IMR-90 (cell line): ENCODE measurements around the gene FFAR2. TPM values are rescaled to one million over a fixed set of nuclear protein-coding genes. Genes with fewer than 3 reads are reported as not detected.

ENCODE experiments used
- ATAC-seq: fragments of 200-7000 bp; cut with Tn5 transposase; 2 replicates; pipeline ENCODE4 v1.9.1; 2020; ENCODE audit warnings: low read depth, mild to moderate bottlenecking, moderate library complexity
- BruUV-seq: library from RNA; stranded (reverse); fragments of 400-500 nt; replicated peaks from 2 replicates; lab custom pipeline; 2021; lab: Mats Ljungman, UMichigan
- CTCF ChIA-PET: fragments of 300-600 bp; formaldehyde crosslinking; extraction: SDS; loops from one replicate; lab custom pipeline; 2021; ENCODE audit warnings: antibody characterized with exemption; lab: Yijun Ruan, JAX
- POLR2A ChIA-PET: fragments of 300-600 bp; sonication (Branson Sonifier 250); formaldehyde crosslinking; loops from one replicate; lab custom pipeline; 2022; ENCODE audit warnings: antibody characterized with exemption; ENCODE audit not compliant: unreplicated experiment; lab: Charles Lee
- DNase-seq: peaks from one replicate; pipeline ENCODE4 v3.0.0; 2013
- H2AFZ ChIP-seq: replicated peaks from 2 replicates; pipeline ENCODE3; 2013; ENCODE audit warnings: low read length, mild to moderate bottlenecking; ENCODE audit not compliant: poor library complexity
- H2AK5ac ChIP-seq: 2 replicates; pipeline ENCODE4 v1.6.1; 2013; ENCODE audit warnings: low read depth, low read length, inconsistent platforms
- H2AK9ac ChIP-seq: replicated peaks from 2 replicates; pipeline ENCODE3; 2013; ENCODE audit warnings: mild to moderate bottlenecking, low read depth, low read length, moderate library complexity; ENCODE audit not compliant: poor library complexity
- H2BK120ac ChIP-seq: 2 replicates; pipeline ENCODE4 v1.6.1; 2013; ENCODE audit warnings: low read depth, low read length, inconsistent platforms
- H2BK15ac ChIP-seq: 3 replicates; pipeline ENCODE4 v1.6.1; 2013; ENCODE audit warnings: low read depth, low read length, inconsistent platforms
- H2BK20ac ChIP-seq: 2 replicates; pipeline ENCODE4 v1.6.1; 2013; ENCODE audit warnings: low read depth, mild to moderate bottlenecking, inconsistent platforms, low read length, moderate library complexity
- H2BK5ac ChIP-seq: 2 replicates; pipeline ENCODE4 v1.6.1; 2013; ENCODE audit warnings: mild to moderate bottlenecking, low read depth, low read length, inconsistent platforms; ENCODE audit not compliant: poor library complexity, severe bottlenecking
- H3K14ac ChIP-seq: replicated peaks from 2 replicates; pipeline ENCODE4 v1.6.1; 2013; ENCODE audit warnings: low read depth, low read length, inconsistent platforms
- H3K18ac ChIP-seq: 2 replicates; pipeline ENCODE4 v1.6.1; 2013; ENCODE audit warnings: low read depth, low read length, control low read depth
- H3K23ac ChIP-seq: 2 replicates; pipeline ENCODE4 v1.6.1; 2013; ENCODE audit warnings: low read depth, low read length, inconsistent platforms
- H3K27ac ChIP-seq: 2 replicates; pipeline ENCODE4 v1.5.1; 2013; ENCODE audit warnings: mild to moderate bottlenecking, control low read depth, low read length; ENCODE audit not compliant: insufficient read depth
- H3K27me3 ChIP-seq: 2 replicates; pipeline ENCODE4 v1.6.1; 2013; ENCODE audit warnings: low read length; ENCODE audit not compliant: control insufficient read depth, insufficient read depth
- H3K36me3 ChIP-seq: 2 replicates; pipeline ENCODE4 v1.6.1; 2013; ENCODE audit warnings: low read length, mixed read lengths; ENCODE audit not compliant: control insufficient read depth, insufficient read depth
- H3K4ac ChIP-seq: 2 replicates; pipeline ENCODE4 v1.6.1; 2013; ENCODE audit warnings: low read depth, low read length, inconsistent platforms
- H3K4me1 ChIP-seq: 2 replicates; pipeline ENCODE4 v1.6.1; 2013; ENCODE audit warnings: low read length, mixed read lengths; ENCODE audit not compliant: control insufficient read depth, insufficient read depth
- H3K4me2 ChIP-seq: 2 replicates; pipeline ENCODE4 v1.6.1; 2013; ENCODE audit warnings: low read depth, mild to moderate bottlenecking, control low read depth, low read length, moderate library complexity
- H3K4me3 ChIP-seq: 2 replicates; pipeline ENCODE4 v1.5.1; 2013; ENCODE audit warnings: low read depth, mild to moderate bottlenecking, control low read depth, low read length, moderate library complexity; ENCODE audit not compliant: insufficient read depth
- H3K56ac ChIP-seq: 2 replicates; pipeline ENCODE4 v1.6.1; 2013; ENCODE audit warnings: low read length, inconsistent platforms; ENCODE audit not compliant: insufficient read depth; ENCODE audit errors: extremely low read depth
- H3K79me1 ChIP-seq, 2 experiments: 2 replicates each; pipeline ENCODE4 v1.6.1; 2013; ENCODE audit warnings: low read length in 2 of 2, inconsistent platforms in 1 of 2, low read depth in 1 of 2
- H3K9ac ChIP-seq: 2 replicates; pipeline ENCODE4 v1.6.1; 2013; ENCODE audit warnings: low read depth, low read length, control low read depth
- H3K9me1 ChIP-seq: 2 replicates; pipeline ENCODE4 v1.6.1; 2013; ENCODE audit warnings: low read length, inconsistent platforms; ENCODE audit not compliant: insufficient read depth
- H3K9me3 ChIP-seq: 2 replicates; pipeline ENCODE4 v1.6.1; 2013; ENCODE audit warnings: low read length; ENCODE audit not compliant: control insufficient read depth, insufficient read depth
- H4K20me1 ChIP-seq: 2 replicates; pipeline ENCODE4 v1.6.1; 2013; ENCODE audit warnings: low read length, inconsistent platforms; ENCODE audit not compliant: insufficient read depth
- H4K5ac ChIP-seq: 2 replicates; pipeline ENCODE4 v1.6.1; 2013; ENCODE audit warnings: mild to moderate bottlenecking, low read depth, low read length, control low read depth
- H4K8ac ChIP-seq, 2 experiments: 2 replicates each; pipeline ENCODE4 v1.6.1; 2013; ENCODE audit warnings: low read depth in 2 of 2, low read length in 2 of 2, control low read depth in 1 of 2, inconsistent platforms in 1 of 2
- H4K91ac ChIP-seq: 2 replicates; pipeline ENCODE4 v1.6.1; 2013; ENCODE audit warnings: low read depth, low read length, inconsistent platforms; ENCODE audit not compliant: insufficient read depth
- BHLHE40 ChIP-seq: fragments of 150-350 bp; IDR thresholded peaks from 2 replicates; pipeline ENCODE4 v1.6.1; 2016; ENCODE audit warnings: mild to moderate bottlenecking, low read depth, low read length
- CHD1 ChIP-seq: IDR thresholded peaks from 2 replicates; pipeline ENCODE4 v1.6.1; 2012; ENCODE audit warnings: low read depth, low read length, improper control_type of control experiment
- FOS ChIP-seq: fragments of 150-350 bp; IDR thresholded peaks from 2 replicates; pipeline ENCODE4 v1.6.1; 2016; ENCODE audit warnings: low read depth, low read length
- MAFK ChIP-seq: IDR thresholded peaks from 2 replicates; pipeline ENCODE4 v1.6.1; 2012; ENCODE audit warnings: low read depth, low read length, improper control_type of control experiment
- MXI1 ChIP-seq: IDR thresholded peaks from 2 replicates; pipeline ENCODE4 v1.6.1; 2012; ENCODE audit warnings: low read depth, mild to moderate bottlenecking, low read length, moderate library complexity, borderline replicate concordance
- NFE2L2 ChIP-seq: fragments of 150-350 bp; IDR thresholded peaks from 2 replicates; pipeline ENCODE4 v1.6.1; 2016; ENCODE audit warnings: low read depth, mild to moderate bottlenecking, low read length
- RFX5 ChIP-seq: IDR thresholded peaks from 2 replicates; pipeline ENCODE4 v1.8.0; 2012; ENCODE audit warnings: low read depth, mild to moderate bottlenecking, low read length, moderate library complexity
- WGBS, 2 experiments: methylation state at CpG; one replicate each; pipeline versions ENCODE4 v1.1.5 to v1.1.7; 2013; ENCODE audit warnings: missing lambda C conversion rate in 2 of 2; ENCODE audit not compliant: insufficient read length in 1 of 2; ENCODE audit errors: extremely low coverage in 2 of 2; 5-methylcytosine and 5-hydroxymethylcytosine counted together
- dilution Hi-C: fragments of 300-500 bp; cut with HindIII; formaldehyde crosslinking; loops from one replicate; pipeline ENCODE4 v1.14.3; 2018; ENCODE audit warnings: low sequenced_read_pairs; ENCODE audit not compliant: unreplicated experiment
- in situ Hi-C: fragments of 300-500 bp; cut with MboI; formaldehyde crosslinking; loops from 3 replicates; pipeline ENCODE4 v1.14.3; 2019; ENCODE audit warnings: low sequenced_read_pairs, inconsistent platforms, mixed read lengths
- intact Hi-C: fragments of 100-400 bp; cut with micrococcal nuclease; formaldehyde crosslinking; loops from 2 replicates; pipeline ENCODE4 v1.10.0; 2022
- polyA plus RNA-seq, 3 experiments: library from polyadenylated mRNA; depleted of rRNA; stranded (reverse); fragments of >200 nt; gene quantifications; 2 replicates each; pipeline ENCODE4 v1.2.3, GENCODE V29; 2012; ENCODE audit warnings: low replicate concordance in 1 of 3
- total RNA-seq: library from RNA; depleted of rRNA; stranded (reverse); fragments of >200 nt; gene quantifications from 2 replicates; pipeline ENCODE4 v1.2.3, GENCODE V29; 2012

Gene FFAR2
- total and polyA plus RNA-seq, 2 of the 4 experiments (the other 2 are of a cell fraction): not detected

DNA sequence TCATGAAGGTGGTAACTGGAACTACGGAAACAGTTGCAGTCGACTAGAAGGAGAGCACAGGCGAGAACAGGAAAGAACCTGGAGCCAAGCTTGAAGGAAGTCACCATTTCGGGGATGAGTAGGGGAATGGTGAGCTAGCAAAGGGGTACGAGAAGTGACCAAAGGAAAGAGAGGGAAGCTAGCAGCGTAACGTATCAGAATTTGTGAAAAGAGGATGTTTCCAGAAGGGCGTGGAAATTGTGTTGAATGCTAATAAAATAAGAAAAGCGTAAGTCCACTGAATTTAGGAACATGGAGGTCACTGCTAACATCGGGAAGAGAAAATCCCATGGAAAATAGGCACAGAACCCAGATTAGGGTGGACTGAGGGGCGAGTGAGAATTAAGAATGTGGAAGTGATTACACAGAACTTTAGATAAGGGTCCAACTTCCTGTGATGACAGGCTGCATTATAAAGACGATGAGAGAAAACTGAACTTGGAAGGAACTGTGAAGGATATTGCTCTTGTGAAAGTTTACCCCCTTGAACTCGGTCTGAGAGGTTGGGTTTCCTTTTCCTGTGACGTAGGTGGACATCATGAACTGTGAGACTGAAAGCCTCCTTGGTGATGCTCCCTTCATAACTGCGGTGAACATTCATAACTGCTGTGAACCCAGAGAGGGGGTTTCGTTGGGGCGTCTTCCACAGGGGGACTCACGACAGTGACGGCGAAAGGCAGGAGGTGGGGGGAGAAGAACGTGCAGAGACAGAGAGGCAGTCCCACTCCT lies 2.0 kb upstream of the FFAR2 start:
- DNase-seq (no peak), ATAC-seq (no peak)
- H3K4me2 ChIP-seq: no peak overlapping the region
- H4K5ac ChIP-seq: no peak overlapping the region
- in situ Hi-C loops: no loop called here
- H3K79me1 ChIP-seq: no peaks in the 10 kb centered on the region
- H2BK20ac ChIP-seq: no peak overlapping the region
- H3K9me1 ChIP-seq: no peaks in the 10 kb centered on the region
- H3K4me3 ChIP-seq: no peak overlapping the region
- ChIA-PET CTCF (no interaction called here), POLR2A (no interaction called here)
- H2AK9ac ChIP-seq: no peak overlapping the region
- no peak overlapping the region for H2AK5ac ChIP-seq
- H3K36me3 ChIP-seq: no peaks in the 10 kb centered on the region
- H3K18ac ChIP-seq: no peak overlapping the region
- no peak overlapping the region for H3K27ac ChIP-seq
- dilution Hi-C loops: no loop called here
- no peaks in the 10 kb centered on the region for H4K20me1 ChIP-seq
- H3K4ac ChIP-seq: no peak overlapping the region
- H3K27me3 ChIP-seq: peaks cover 4% of the 10 kb centered on the region; the same call in 1 of the 2 replicates
- H4K8ac ChIP-seq: no peak overlapping the region
- H3K4me1 ChIP-seq: no peaks in the 10 kb centered on the region
- BruUV-seq: no TSS peak
- H3K14ac ChIP-seq: no peak overlapping the region
- H2BK5ac ChIP-seq: no peak overlapping the region
- H3K9me3 ChIP-seq: no peaks in the 10 kb centered on the region
- H4K91ac ChIP-seq: no peak overlapping the region
- no peak overlapping the region for H2BK120ac ChIP-seq
- 64% methylated on average over 11 of the region's 21 CpGs; no CpG with 5 or more reads in 1 of the 2 experiments for WGBS, 2 experiments
- no peak overlapping the region for H3K56ac ChIP-seq
- H2BK15ac ChIP-seq: no peak overlapping the region
- H3K9ac ChIP-seq: no peak overlapping the region
- H2AFZ ChIP-seq: no peak overlapping the region
- intact Hi-C loops: no loop called here
- no peak for TF ChIP-seq MXI1
- TF ChIP-seq CHD1: no peak
- TF ChIP-seq NFE2L2: no peak
- no peak for TF ChIP-seq RFX5
- no peak for TF ChIP-seq MAFK
- TF ChIP-seq FOS: no peak
- TF ChIP-seq BHLHE40: no peak
- H3K23ac ChIP-seq: no peak overlapping the region
